HEK293 (cell line): ENCODE data around the gene STX10.
A peak's percentile ranks its signal among the peaks of the same experiment; 100 is the strongest.

ENCODE experiments used
- GLIS1 ChIP-seq: fragments of 450-650 bp; formaldehyde crosslinking; IDR thresholded peaks from 2 replicates; pipeline ENCODE4 v1.5.1; 2016; ENCODE audit warnings: missing biosample characterization, missing genetic modification characterization
- OSR2 ChIP-seq: fragments of 450-650 bp; formaldehyde crosslinking; IDR thresholded peaks from 2 replicates; pipeline ENCODE4 v1.5.1; 2016; ENCODE audit warnings: missing biosample characterization, missing genetic modification characterization
- SP7 ChIP-seq: fragments of 450-650 bp; formaldehyde crosslinking; IDR thresholded peaks from 2 replicates; pipeline ENCODE4 v1.5.1; 2016; ENCODE audit warnings: missing biosample characterization, missing genetic modification characterization
- YY2 ChIP-seq: fragments of 450-650 bp; formaldehyde crosslinking; IDR thresholded peaks from 2 replicates; pipeline ENCODE4 v1.5.1; 2016; ENCODE audit warnings: missing biosample characterization, missing genetic modification characterization
- ZBTB20 ChIP-seq: fragments of 450-650 bp; formaldehyde crosslinking; IDR thresholded peaks from 2 replicates; pipeline ENCODE4 v1.5.1; 2016; ENCODE audit warnings: missing biosample characterization, missing genetic modification characterization
- ZFHX2 ChIP-seq: fragments of 450-650 bp; formaldehyde crosslinking; conservative IDR thresholded peaks from 2 replicates; pipeline ENCODE4 v1.5.1; 2016; ENCODE audit warnings: missing biosample characterization, missing genetic modification characterization
- ZFP69B ChIP-seq: fragments of 450-650 bp; formaldehyde crosslinking; IDR thresholded peaks from 2 replicates; pipeline ENCODE4 v1.5.1; 2016; ENCODE audit warnings: missing biosample characterization, missing genetic modification characterization
- ZNF169 ChIP-seq: fragments of 450-650 bp; formaldehyde crosslinking; IDR thresholded peaks from 2 replicates; pipeline ENCODE4 v1.5.1; 2016; ENCODE audit warnings: missing biosample characterization, missing genetic modification characterization
- ZNF175 ChIP-seq: fragments of 450-650 bp; formaldehyde crosslinking; IDR thresholded peaks from 2 replicates; pipeline ENCODE4 v1.5.1; 2016; ENCODE audit warnings: missing biosample characterization, missing genetic modification characterization
- ZNF2 ChIP-seq: fragments of 450-650 bp; formaldehyde crosslinking; IDR thresholded peaks from 2 replicates; pipeline ENCODE4 v1.5.1; 2016; ENCODE audit warnings: missing biosample characterization, missing genetic modification characterization
- ZNF211 ChIP-seq: fragments of 450-650 bp; formaldehyde crosslinking; IDR thresholded peaks from 2 replicates; pipeline ENCODE4 v1.5.1; 2016; ENCODE audit warnings: low read depth, missing biosample characterization, missing genetic modification characterization
- ZNF24 ChIP-seq: fragments of 450-650 bp; formaldehyde crosslinking; IDR thresholded peaks from 2 replicates; pipeline ENCODE4 v1.5.1; 2016; ENCODE audit warnings: missing biosample characterization, missing genetic modification characterization
- ZNF266 ChIP-seq: fragments of 450-650 bp; formaldehyde crosslinking; IDR thresholded peaks from 2 replicates; pipeline ENCODE4 v1.5.1; 2016; ENCODE audit warnings: missing biosample characterization, missing genetic modification characterization, low read depth
- ZNF274 ChIP-seq, 2 experiments: fragments of 200-500 bp in 1 of 2; fragments of 450-650 bp in 1 of 2; sonication (Bioruptor generic) in 1 of 2; formaldehyde crosslinking in 1 of 2; IDR thresholded peaks; 2 replicates each; pipeline versions ENCODE4 v1.5.1 to v1.6.1; 2014 to 2016; ENCODE audit warnings: borderline replicate concordance in 1 of 2, inconsistent platforms in 1 of 2, low read length in 1 of 2, missing biosample characterization in 1 of 2, missing genetic modification characterization in 1 of 2
- ZNF473 ChIP-seq: fragments of 450-650 bp; formaldehyde crosslinking; IDR thresholded peaks from 2 replicates; pipeline ENCODE4 v1.5.1; 2017; ENCODE audit warnings: missing biosample characterization, missing genetic modification characterization
- ZNF48 ChIP-seq: fragments of 450-650 bp; formaldehyde crosslinking; IDR thresholded peaks from 2 replicates; pipeline ENCODE4 v1.5.1; 2016; ENCODE audit warnings: missing biosample characterization, missing genetic modification characterization
- ZNF530 ChIP-seq: fragments of 450-650 bp; formaldehyde crosslinking; IDR thresholded peaks from 2 replicates; pipeline ENCODE4 v1.5.1; 2016; ENCODE audit warnings: low read depth, missing biosample characterization, missing genetic modification characterization
- ZNF544 ChIP-seq: fragments of 450-650 bp; formaldehyde crosslinking; IDR thresholded peaks from 2 replicates; pipeline ENCODE4 v1.5.0; 2017; ENCODE audit warnings: missing biosample characterization, missing genetic modification characterization
- ZNF623 ChIP-seq: fragments of 450-650 bp; formaldehyde crosslinking; IDR thresholded peaks from 2 replicates; pipeline ENCODE4 v1.5.1; 2016; ENCODE audit warnings: missing biosample characterization, missing genetic modification characterization
- ZNF658 ChIP-seq: fragments of 450-650 bp; formaldehyde crosslinking; IDR thresholded peaks from 2 replicates; pipeline ENCODE4; 2016; ENCODE audit warnings: missing biosample characterization, missing genetic modification characterization
- ZNF670 ChIP-seq: fragments of 450-650 bp; formaldehyde crosslinking; IDR thresholded peaks from 2 replicates; pipeline ENCODE4 v1.5.1; 2016; ENCODE audit warnings: missing biosample characterization, missing genetic modification characterization, low read depth
- ZNF747 ChIP-seq: fragments of 450-650 bp; formaldehyde crosslinking; IDR thresholded peaks from 2 replicates; pipeline ENCODE4 v1.5.1; 2016; ENCODE audit warnings: missing biosample characterization, missing genetic modification characterization
- ZNF768 ChIP-seq: fragments of 450-650 bp; formaldehyde crosslinking; IDR thresholded peaks from 2 replicates; pipeline ENCODE4 v1.5.1; 2018; ENCODE audit warnings: missing biosample characterization, mild to moderate bottlenecking, missing genetic modification characterization
- TF ChIP-seq, protein P1 (sequence below): fragments of 450-650 bp; formaldehyde crosslinking; IDR thresholded peaks from 2 replicates; pipeline ENCODE4 v1.5.1; 2017; ENCODE audit warnings: missing biosample characterization, missing genetic modification characterization
- TF ChIP-seq, protein P2 (sequence below): fragments of 450-650 bp; formaldehyde crosslinking; IDR thresholded peaks from 2 replicates; pipeline ENCODE4 v1.5.1; 2016; ENCODE audit warnings: missing biosample characterization, missing genetic modification characterization
- TF ChIP-seq, protein P3 (sequence below): fragments of 450-650 bp; formaldehyde crosslinking; IDR thresholded peaks from 2 replicates; pipeline ENCODE4 v1.5.1; 2016; ENCODE audit warnings: missing biosample characterization, missing genetic modification characterization
- TF ChIP-seq, protein P4 (sequence below): fragments of 450-650 bp; formaldehyde crosslinking; conservative IDR thresholded peaks from 2 replicates; pipeline ENCODE4 v1.5.1; 2016; ENCODE audit warnings: low read depth, missing biosample characterization, missing genetic modification characterization
- TF ChIP-seq, protein P5 (sequence below): fragments of 450-650 bp; formaldehyde crosslinking; IDR thresholded peaks from 2 replicates; pipeline ENCODE4 v1.5.1; 2016; ENCODE audit warnings: missing biosample characterization, missing genetic modification characterization
- TF ChIP-seq, protein P6 (sequence below): fragments of 450-650 bp; IDR thresholded peaks from 2 replicates; pipeline ENCODE4 v1.5.1; 2018; ENCODE audit warnings: missing biosample characterization, missing genetic modification characterization

Gene STX10

DNA sequence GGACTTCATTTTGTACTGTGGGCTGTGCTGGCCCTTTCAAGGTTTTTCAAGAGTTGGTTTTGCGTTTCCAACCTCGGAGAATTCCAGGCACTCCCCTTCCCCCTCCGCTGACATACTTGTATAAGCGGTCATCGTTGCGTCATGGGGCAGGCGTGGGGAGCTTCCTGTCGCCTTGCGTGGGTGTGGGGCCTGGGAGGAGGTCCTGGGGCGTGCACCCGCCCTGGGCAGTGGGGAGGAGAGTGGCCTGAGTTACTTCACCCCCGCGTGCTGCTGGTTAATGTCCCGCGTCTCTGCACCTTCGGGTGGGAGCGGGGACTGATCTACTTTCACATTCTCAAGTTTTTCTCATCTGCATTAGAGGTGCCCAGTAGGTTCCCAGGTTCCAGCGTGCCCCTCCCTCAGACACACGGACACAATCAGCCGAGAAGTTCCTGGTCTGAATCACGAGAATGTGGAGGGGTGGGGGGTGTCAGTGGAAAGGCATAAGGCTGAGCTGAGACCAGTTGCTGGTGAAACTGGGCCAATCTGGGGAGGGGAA lies 4.1 kb upstream of the STX10 start (continued):
- TF ChIP-seq GLIS1 (peak; percentile 41; the same call in 1 of the 2 replicates), ZNF768 (tag by site-specific recombination) (no peak), ZNF48 (tag by site-specific recombination) (no peak), ZFHX2 (tag by site-specific recombination) (peak; percentile 99), ZNF670 (tag by site-specific recombination) (no peak), ZNF175 (no peak), ZNF473 (tag by site-specific recombination) (no peak), ZNF623 (tag by site-specific recombination) (no peak), SP7 (tag by site-specific recombination) (no peak; the same call in none of the 2 replicates), ZNF747 (no peak), ZFP69B (tag by site-specific recombination) (no peak), YY2 (tag by site-specific recombination) (no peak), ZNF211 (no peak), ZNF2 (tag by site-specific recombination) (no peak; the same call in 1 of the 2 replicates), ZBTB20 (tag by site-specific recombination) (no peak), OSR2 (tag by site-specific recombination) (no peak), ZNF24 (tag by site-specific recombination) (peak; percentile 12; the same call in 1 of the 2 replicates), ZNF266 (tag by site-specific recombination) (no peak), ZNF530 (tag by site-specific recombination) (no peak), ZNF169 (tag by site-specific recombination) (no peak), ZNF274 (IDR thresholded peaks at IDR 0.05; ENCODE audit: low read length) (no peak), ZNF274 (tag by site-specific recombination; IDR thresholded peaks at IDR 0.05; ENCODE audit: borderline replicate concordance) (no peak), ZNF658 (tag by site-specific recombination) (no peak), ZNF544 (tag by site-specific recombination) (no peak)
- TF ChIP-seq, protein P1, sequence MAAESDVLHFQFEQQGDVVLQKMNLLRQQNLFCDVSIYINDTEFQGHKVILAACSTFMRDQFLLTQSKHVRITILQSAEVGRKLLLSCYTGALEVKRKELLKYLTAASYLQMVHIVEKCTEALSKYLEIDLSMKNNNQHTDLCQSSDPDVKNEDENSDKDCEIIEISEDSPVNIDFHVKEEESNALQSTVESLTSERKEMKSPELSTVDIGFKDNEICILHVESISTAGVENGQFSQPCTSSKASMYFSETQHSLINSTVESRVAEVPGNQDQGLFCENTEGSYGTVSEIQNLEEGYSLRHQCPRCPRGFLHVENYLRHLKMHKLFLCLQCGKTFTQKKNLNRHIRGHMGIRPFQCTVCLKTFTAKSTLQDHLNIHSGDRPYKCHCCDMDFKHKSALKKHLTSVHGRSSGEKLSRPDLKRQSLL (tag by site-specific recombination), result no peak
- TF ChIP-seq, protein P2, sequence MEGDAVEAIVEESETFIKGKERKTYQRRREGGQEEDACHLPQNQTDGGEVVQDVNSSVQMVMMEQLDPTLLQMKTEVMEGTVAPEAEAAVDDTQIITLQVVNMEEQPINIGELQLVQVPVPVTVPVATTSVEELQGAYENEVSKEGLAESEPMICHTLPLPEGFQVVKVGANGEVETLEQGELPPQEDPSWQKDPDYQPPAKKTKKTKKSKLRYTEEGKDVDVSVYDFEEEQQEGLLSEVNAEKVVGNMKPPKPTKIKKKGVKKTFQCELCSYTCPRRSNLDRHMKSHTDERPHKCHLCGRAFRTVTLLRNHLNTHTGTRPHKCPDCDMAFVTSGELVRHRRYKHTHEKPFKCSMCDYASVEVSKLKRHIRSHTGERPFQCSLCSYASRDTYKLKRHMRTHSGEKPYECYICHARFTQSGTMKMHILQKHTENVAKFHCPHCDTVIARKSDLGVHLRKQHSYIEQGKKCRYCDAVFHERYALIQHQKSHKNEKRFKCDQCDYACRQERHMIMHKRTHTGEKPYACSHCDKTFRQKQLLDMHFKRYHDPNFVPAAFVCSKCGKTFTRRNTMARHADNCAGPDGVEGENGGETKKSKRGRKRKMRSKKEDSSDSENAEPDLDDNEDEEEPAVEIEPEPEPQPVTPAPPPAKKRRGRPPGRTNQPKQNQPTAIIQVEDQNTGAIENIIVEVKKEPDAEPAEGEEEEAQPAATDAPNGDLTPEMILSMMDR (tag by site-specific recombination), result no peak
- TF ChIP-seq, protein P3, sequence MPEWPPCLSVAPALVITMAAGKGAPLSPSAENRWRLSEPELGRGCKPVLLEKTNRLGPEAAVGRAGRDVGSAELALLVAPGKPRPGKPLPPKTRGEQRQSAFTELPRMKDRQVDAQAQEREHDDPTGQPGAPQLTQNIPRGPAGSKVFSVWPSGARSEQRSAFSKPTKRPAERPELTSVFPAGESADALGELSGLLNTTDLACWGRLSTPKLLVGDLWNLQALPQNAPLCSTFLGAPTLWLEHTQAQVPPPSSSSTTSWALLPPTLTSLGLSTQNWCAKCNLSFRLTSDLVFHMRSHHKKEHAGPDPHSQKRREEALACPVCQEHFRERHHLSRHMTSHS, result no peak
- TF ChIP-seq, protein P4, sequence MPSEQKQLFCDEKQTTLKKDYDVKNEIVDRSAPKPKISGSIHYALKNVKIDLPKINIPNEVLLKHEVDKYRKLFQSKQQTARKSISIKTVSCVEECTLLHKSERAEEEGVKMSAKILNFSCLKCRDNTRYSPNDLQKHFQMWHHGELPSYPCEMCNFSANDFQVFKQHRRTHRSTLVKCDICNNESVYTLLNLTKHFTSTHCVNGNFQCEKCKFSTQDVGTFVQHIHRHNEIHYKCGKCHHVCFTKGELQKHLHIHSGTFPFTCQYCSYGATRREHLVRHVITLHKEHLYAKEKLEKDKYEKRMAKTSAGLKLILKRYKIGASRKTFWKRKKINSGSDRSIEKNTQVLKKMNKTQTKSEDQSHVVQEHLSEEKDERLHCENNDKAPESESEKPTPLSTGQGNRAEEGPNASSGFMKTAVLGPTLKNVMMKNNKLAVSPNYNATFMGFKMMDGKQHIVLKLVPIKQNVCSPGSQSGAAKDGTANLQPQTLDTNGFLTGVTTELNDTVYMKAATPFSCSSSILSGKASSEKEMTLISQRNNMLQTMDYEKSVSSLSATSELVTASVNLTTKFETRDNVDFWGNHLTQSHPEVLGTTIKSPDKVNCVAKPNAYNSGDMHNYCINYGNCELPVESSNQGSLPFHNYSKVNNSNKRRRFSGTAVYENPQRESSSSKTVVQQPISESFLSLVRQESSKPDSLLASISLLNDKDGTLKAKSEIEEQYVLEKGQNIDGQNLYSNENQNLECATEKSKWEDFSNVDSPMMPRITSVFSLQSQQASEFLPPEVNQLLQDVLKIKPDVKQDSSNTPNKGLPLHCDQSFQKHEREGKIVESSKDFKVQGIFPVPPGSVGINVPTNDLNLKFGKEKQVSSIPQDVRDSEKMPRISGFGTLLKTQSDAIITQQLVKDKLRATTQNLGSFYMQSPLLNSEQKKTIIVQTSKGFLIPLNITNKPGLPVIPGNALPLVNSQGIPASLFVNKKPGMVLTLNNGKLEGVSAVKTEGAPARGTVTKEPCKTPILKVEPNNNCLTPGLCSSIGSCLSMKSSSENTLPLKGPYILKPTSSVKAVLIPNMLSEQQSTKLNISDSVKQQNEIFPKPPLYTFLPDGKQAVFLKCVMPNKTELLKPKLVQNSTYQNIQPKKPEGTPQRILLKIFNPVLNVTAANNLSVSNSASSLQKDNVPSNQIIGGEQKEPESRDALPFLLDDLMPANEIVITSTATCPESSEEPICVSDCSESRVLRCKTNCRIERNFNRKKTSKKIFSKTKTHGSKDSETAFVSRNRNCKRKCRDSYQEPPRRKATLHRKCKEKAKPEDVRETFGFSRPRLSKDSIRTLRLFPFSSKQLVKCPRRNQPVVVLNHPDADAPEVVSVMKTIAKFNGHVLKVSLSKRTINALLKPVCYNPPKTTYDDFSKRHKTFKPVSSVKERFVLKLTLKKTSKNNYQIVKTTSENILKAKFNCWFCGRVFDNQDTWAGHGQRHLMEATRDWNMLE, result no peak
- TF ChIP-seq, protein P5, sequence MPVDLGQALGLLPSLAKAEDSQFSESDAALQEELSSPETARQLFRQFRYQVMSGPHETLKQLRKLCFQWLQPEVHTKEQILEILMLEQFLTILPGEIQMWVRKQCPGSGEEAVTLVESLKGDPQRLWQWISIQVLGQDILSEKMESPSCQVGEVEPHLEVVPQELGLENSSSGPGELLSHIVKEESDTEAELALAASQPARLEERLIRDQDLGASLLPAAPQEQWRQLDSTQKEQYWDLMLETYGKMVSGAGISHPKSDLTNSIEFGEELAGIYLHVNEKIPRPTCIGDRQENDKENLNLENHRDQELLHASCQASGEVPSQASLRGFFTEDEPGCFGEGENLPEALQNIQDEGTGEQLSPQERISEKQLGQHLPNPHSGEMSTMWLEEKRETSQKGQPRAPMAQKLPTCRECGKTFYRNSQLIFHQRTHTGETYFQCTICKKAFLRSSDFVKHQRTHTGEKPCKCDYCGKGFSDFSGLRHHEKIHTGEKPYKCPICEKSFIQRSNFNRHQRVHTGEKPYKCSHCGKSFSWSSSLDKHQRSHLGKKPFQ (tag by site-specific recombination), result no peak
- TF ChIP-seq, protein P6, sequence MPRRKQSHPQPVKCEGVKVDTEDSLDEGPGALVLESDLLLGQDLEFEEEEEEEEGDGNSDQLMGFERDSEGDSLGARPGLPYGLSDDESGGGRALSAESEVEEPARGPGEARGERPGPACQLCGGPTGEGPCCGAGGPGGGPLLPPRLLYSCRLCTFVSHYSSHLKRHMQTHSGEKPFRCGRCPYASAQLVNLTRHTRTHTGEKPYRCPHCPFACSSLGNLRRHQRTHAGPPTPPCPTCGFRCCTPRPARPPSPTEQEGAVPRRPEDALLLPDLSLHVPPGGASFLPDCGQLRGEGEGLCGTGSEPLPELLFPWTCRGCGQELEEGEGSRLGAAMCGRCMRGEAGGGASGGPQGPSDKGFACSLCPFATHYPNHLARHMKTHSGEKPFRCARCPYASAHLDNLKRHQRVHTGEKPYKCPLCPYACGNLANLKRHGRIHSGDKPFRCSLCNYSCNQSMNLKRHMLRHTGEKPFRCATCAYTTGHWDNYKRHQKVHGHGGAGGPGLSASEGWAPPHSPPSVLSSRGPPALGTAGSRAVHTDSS (tag by site-specific recombination), result no peak
